BLaER1 treated with 17β-estradiol and CSF1 and Interleukin-3, amounts not matched to agents 10 nM and 100 nM (cell line): ENCODE results near the gene PDXP.

Experiments used
- H3K27ac ChIP-seq, 11 experiments: shearing (Covaris generic); formaldehyde crosslinking; 2 replicates each; pipeline ENCODE4 v1.8.1; 2022
- H3K27me3 ChIP-seq, 11 experiments: shearing (Covaris generic); formaldehyde crosslinking; 2 replicates each; pipeline ENCODE4 v1.8.1; 2022
- H3K36me3 ChIP-seq, 11 experiments: shearing (Covaris generic); formaldehyde crosslinking; 2 replicates each; pipeline ENCODE4 v1.8.1; 2022
- H3K4me1 ChIP-seq, 10 experiments: shearing (Covaris generic); formaldehyde crosslinking; 2 replicates each; pipeline ENCODE4 v1.8.1; 2022
- H3K4me2 ChIP-seq, 11 experiments: shearing (Covaris generic); formaldehyde crosslinking; 2 replicates each; pipeline ENCODE4 v1.8.1; 2022
- H3K4me3 ChIP-seq, 10 experiments: shearing (Covaris generic); formaldehyde crosslinking; 2 replicates each; pipeline ENCODE4 v1.8.1; 2022
- H3K9ac ChIP-seq, 11 experiments: shearing (Covaris generic); formaldehyde crosslinking; 2 replicates each; pipeline ENCODE4 v1.8.1; 2022
- H3K9me3 ChIP-seq, 11 experiments: shearing (Covaris generic); formaldehyde crosslinking; replicated peaks in 1 of 11; 2 replicates each; pipeline ENCODE4 v1.8.1; 2022
- H4K20me1 ChIP-seq, 11 experiments: shearing (Covaris generic); formaldehyde crosslinking; 2 replicates each; pipeline ENCODE4 v1.8.1; 2022
- Cebpa-rat ChIP-seq, 11 experiments: shearing (Covaris generic); IDR thresholded peaks; 2 replicates each; pipeline ENCODE4 v1.8.1; 2022

Gene PDXP

DNA sequence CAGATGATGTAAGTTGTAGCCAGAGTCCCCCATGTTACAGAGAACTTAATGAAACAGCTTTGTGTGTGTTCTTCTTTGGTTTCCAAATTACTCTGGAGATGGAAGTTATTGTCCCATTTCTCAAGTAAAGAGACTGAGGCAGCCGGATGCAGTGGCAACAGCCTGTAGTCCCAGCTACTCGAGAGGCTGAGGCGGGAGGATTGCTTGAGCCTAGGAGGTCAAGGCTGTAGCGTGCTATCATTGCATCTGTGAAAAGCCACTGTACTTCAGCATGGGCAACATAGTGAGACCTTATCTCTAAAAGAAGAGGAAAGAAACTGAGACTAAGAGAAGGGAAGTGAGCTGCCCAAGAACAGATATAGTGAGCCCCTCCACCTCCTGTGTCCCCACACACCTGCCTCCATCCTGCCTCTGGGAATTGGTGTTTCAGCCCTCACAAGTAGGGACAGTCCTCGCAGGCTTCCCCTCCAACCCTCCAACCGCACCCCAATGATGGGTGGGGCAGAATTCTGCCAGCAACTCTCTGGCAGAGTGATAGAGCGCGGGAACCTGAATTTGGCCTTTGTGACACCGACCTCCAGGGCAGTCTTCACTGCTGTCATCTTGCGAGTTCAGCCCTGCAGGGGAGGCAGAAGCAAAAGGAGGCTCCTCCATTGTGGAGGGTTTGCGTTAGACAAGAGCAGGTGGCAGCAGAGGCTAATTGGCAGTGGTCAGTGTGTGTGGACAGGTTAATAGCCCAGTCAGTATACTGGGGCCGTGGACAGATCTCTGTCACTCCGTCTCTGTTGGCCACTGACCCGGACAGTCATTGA is 1.6 kb downstream of the PDXP start:
- Histone ChIP-seq H3K9me3 (no peaks in the 10 kb centered on the region), H3K4me2 (peak overlapping the region; percentile 91 to 100 (median 98)), H4K20me1 (peaks cover 4 to 65% (median 61%) of the 10 kb centered on the region in 11 experiments; a peak in 21 of 22 replicates), H3K9ac (peak overlapping the region; percentile 80 to 95 (median 91)), H3K4me1 (peaks cover 55 to 69% (median 59%) of the 10 kb centered on the region in 10 experiments), H3K4me3 (peak overlapping the region; percentile 73 to 98 (median 87)), H3K27ac (peak overlapping the region in 7 of 11 experiments; percentile 83 to 92 (median 90); a peak in 9 of 22 replicates), H3K36me3 (peaks cover 2 to 21% (median 16%) of the 10 kb centered on the region in 11 experiments; a peak in 20 of 22 replicates), H3K27me3 (no peaks in the 10 kb centered on the region)
- TF ChIP-seq Cebpa-rat (IDR thresholded peaks at IDR 0.05): no peak

DNA sequence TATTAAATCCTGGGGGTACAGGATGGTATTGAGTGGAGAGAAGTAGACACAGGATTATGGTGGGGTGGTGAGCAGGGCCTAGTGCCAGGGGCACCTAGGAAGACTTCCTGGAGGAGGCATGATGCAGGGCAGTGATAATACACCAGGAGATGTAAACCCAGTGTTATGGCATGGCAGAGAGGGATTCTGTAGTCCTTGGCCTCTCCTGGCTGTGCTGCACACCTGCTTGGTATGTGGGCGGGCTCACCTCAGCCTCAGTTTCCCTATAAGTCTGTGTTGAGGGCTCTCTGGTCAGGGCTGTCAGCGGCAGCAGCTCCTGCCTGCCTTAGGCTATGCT is 2.2 kb downstream of the PDXP start:
- H3K4me1 ChIP-seq: peaks cover 55 to 69% (median 59%) of the 10 kb centered on the region in 10 experiments
- TF ChIP-seq Cebpa-rat (IDR thresholded peaks at IDR 0.05): no peak
- no peaks in the 10 kb centered on the region for H3K27me3 ChIP-seq
- H4K20me1 ChIP-seq: peaks cover 4 to 71% (median 66%) of the 10 kb centered on the region in 11 experiments; a peak in 21 of 22 replicates
- peak overlapping the region; percentile 91 to 100 (median 98) for H3K4me2 ChIP-seq
- peak overlapping the region in 9 of 10 experiments; percentile 76 to 98 (median 87); a peak in 17 of 20 replicates for H3K4me3 ChIP-seq
- H3K9me3 ChIP-seq: no peaks in the 10 kb centered on the region
- H3K9ac ChIP-seq: peak overlapping the region; percentile 54 to 95 (median 91); a peak in 19 of 22 replicates
- 0 out of 22 replicates have a peak overlapping the region, but pooled peaks of 1 of the 11 experiments have one; percentile 59 for H3K27ac ChIP-seq
- H3K36me3 ChIP-seq: peaks cover 8 to 27% (median 21%) of the 10 kb centered on the region in 11 experiments

DNA sequence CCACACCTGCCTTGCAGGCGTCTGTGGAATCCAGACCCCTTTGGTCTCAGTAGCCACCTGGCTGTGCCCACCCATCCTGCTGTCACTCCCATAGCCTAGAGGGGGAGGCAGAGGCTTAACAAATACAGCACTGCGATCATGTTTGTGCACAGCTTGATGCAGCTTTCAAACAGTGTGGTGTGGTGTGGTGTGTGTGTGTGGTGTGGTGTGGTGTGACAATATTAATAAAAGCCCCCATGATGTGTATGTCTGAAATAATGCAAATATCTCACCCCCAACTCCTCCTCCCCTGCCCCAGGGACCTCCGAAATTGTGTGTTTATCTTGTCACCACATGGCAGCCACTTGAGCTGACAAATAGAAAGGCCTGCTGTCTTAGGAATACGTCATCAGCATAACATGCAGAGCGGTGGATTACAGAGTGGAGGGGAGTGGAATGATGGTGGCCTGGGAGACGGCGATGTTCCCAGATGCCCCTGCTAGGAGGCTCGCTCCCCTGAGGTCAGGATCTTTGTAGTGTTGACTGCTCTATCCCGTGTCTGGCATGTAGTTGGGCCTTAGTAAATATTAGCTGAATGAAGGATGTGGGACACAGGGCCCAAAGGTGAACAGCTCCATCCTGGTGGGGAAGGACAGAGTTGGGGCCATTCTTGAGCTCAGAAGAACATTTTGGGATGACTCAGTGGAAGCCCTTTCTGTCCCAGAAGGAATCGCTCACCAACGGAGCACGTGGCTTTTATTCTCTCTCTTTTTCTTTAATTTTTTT is 2.8 kb downstream of the PDXP start:
- H3K9ac ChIP-seq: peak overlapping the region; percentile 54 to 95 (median 91); a peak in 20 of 22 replicates
- no peaks in the 10 kb centered on the region for H3K27me3 ChIP-seq
- H3K4me2 ChIP-seq: peak overlapping the region; percentile 91 to 100 (median 98)
- peaks cover 14 to 34% (median 22%) of the 10 kb centered on the region in 11 experiments for H3K36me3 ChIP-seq
- H3K4me3 ChIP-seq: peak overlapping the region in 8 of 10 experiments; percentile 76 to 98 (median 87); a peak in 11 of 20 replicates
- peak overlapping the region in 10 of 11 experiments; percentile 17 to 60 (median 53); a peak in 17 of 22 replicates for H3K27ac ChIP-seq
- peaks cover 55 to 67% (median 59%) of the 10 kb centered on the region in 10 experiments for H3K4me1 ChIP-seq
- no peaks in the 10 kb centered on the region for H3K9me3 ChIP-seq
- peaks cover 4 to 77% (median 72%) of the 10 kb centered on the region in 11 experiments; a peak in 21 of 22 replicates for H4K20me1 ChIP-seq
- no peak for TF ChIP-seq Cebpa-rat (IDR thresholded peaks at IDR 0.05)

DNA sequence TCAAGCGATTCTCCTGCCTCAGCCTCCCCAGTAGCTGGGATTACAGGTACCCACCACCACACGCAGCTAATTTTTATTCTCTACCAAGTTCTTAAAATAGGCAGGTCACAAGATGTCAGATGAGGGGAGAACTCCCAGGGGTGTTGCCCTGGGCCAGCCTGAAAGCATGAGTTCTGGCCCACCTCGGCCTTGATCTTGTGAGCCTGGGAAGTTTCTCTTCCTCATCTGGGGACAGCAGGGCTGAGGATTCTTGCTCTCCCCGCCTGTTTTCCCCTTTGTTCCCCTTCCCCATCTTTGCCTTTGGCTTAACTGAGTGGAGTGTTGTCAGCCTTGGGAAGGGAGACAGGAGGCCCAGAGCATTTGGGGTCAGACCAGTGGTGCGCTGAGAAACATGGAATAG is 3.5 kb downstream of the PDXP start:
- no peaks in the 10 kb centered on the region for H3K27me3 ChIP-seq
- H3K27ac ChIP-seq: peak overlapping the region in 10 of 11 experiments; percentile 17 to 60 (median 53); a peak in 18 of 22 replicates
- peak overlapping the region in 10 of 11 experiments; percentile 80 to 95 (median 91); a peak in 18 of 22 replicates for H3K9ac ChIP-seq
- peak overlapping the region; percentile 91 to 100 (median 98) for H3K4me2 ChIP-seq
- peaks cover 54 to 64% (median 58%) of the 10 kb centered on the region in 10 experiments for H3K4me1 ChIP-seq
- H3K36me3 ChIP-seq: peaks cover 20 to 41% (median 29%) of the 10 kb centered on the region in 11 experiments
- no peak for TF ChIP-seq Cebpa-rat (IDR thresholded peaks at IDR 0.05)
- H3K9me3 ChIP-seq: no peaks in the 10 kb centered on the region
- peaks cover 4 to 82% (median 73%) of the 10 kb centered on the region in 11 experiments; a peak in 21 of 22 replicates for H4K20me1 ChIP-seq
- peak overlapping the region in 3 of 10 experiments; percentile 2 to 34 (median 15); a peak in 2 of 20 replicates for H3K4me3 ChIP-seq

DNA sequence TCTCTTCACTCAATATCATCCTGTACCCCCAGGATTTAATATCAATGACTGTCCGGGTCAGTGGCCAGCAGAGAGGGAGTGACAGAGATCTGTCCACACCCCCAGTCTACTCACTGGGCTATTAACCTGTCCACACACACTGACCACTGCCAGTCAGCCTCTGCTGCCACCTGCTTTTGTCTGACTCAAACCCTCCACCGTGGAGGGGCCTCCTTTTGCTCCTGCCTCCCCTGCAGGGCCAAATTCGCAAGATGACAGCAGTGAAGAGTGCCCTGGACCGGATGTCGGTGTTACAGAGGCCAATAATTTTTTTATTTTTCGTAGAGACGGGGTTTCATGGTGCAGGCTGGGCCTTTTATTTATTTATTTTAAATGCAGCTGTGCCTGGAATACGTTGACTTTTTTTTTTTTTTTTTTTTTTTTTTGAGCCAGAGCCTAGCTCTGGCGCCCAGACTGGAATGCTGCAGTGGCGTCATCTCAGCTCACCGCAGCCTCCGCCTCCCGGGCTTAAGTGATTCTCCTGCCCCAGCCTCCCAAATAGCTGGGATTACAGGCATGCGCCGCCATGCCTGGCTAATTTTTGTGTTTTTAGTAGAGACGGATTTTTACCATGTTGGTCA is 5.1 kb downstream of the PDXP start:
- Histone ChIP-seq H3K9me3 (no peaks in the 10 kb centered on the region), H3K27ac (peak overlapping the region in 5 of 11 experiments; percentile 7 to 43 (median 14); a peak in 7 of 22 replicates), H3K9ac (peak overlapping the region in 7 of 11 experiments; percentile 6 to 50 (median 31); a peak in 4 of 22 replicates), H4K20me1 (peaks cover 4 to 90% (median 73%) of the 10 kb centered on the region in 11 experiments; a peak in 21 of 22 replicates), H3K27me3 (no peaks in the 10 kb centered on the region), H3K4me2 (peak overlapping the region; percentile 47 to 100 (median 98)), H3K36me3 (peaks cover 27 to 57% (median 41%) of the 10 kb centered on the region in 11 experiments), H3K4me1 (peaks cover 47 to 58% (median 50%) of the 10 kb centered on the region in 10 experiments), H3K4me3 (no peak overlapping the region)
- TF ChIP-seq Cebpa-rat (IDR thresholded peaks at IDR 0.05): no peak

DNA sequence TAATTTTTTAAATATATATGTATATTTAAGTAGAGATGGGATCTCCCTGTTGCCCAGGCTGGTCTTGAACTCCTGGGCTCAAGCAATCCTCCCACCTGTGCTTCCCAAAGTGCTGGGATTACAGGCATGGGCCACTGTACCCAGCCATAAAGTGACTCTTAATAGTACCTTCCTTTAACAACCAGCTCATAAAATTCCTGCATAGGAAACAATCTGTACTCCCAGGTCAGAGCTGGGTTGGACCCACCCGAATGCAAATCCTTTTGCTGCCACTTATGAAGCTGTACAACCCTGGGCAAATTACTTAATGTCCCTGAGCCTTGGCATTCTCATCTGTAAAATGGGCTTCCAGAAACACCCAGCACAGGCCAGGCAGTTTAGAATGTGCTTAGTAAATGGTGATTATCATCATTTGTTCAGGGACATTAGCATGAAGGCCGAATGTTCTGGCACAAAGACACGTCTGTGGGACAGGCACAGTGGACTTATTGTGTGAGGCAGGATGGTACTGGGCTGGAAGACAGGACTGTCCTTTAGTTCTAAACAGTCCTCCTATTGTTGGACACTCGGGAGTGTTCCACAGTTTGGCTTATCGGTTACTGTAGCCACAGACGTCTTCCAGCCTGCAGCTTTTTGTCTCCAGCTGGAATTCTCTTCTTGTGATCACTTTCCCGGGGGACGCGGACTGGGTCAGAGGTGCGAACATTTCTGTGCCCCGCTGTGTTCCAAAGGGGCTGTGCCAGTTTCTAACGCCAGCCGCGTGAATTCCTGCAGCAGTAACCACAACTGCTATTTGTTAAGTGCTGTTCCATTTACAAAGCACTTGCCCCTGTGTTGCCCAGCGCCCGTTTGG is 6.0 kb downstream of the PDXP start:
- Histone ChIP-seq H3K4me2 (peak overlapping the region in 1 of 11 experiments; percentile 100; a peak in 1 of 22 replicates), H3K27me3 (no peaks in the 10 kb centered on the region), H4K20me1 (peaks cover 4 to 84% (median 67%) of the 10 kb centered on the region in 11 experiments; a peak in 21 of 22 replicates), H3K9me3 (no peaks in the 10 kb centered on the region), H3K36me3 (peaks cover 27 to 61% (median 45%) of the 10 kb centered on the region in 11 experiments), H3K4me3 (no peak overlapping the region), H3K27ac (0 out of 22 replicates have a peak overlapping the region, but pooled peaks of 1 of the 11 experiments have one; percentile 4), H3K9ac (peak overlapping the region in 1 of 11 experiments; percentile 6; a peak in 3 of 22 replicates), H3K4me1 (peaks cover 45 to 54% (median 48%) of the 10 kb centered on the region in 10 experiments)
- no peak for TF ChIP-seq Cebpa-rat (IDR thresholded peaks at IDR 0.05)

DNA sequence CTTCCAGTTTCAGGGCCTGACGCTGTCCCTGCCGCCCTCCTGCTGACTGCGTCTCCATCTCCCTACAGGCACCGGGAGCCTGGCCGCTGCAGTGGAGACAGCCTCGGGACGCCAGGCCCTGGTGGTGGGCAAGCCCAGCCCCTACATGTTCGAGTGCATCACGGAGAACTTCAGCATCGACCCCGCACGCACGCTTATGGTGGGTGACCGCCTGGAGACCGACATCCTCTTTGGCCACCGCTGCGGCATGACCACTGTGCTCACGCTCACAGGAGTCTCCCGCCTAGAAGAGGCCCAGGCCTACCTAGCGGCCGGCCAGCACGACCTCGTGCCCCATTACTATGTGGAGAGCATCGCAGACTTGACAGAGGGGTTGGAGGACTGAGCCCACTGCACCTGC is 7.0 kb downstream of the PDXP start:
- Histone ChIP-seq H3K4me1 (peaks cover 34 to 45% (median 40%) of the 10 kb centered on the region in 10 experiments), H3K36me3 (peaks cover 27 to 66% (median 46%) of the 10 kb centered on the region in 11 experiments), H3K4me2 (no peak overlapping the region), H3K27me3 (no peaks in the 10 kb centered on the region), H4K20me1 (peaks cover 0 to 74% (median 57%) of the 10 kb centered on the region in 11 experiments; a peak in 21 of 22 replicates), H3K9me3 (no peaks in the 10 kb centered on the region), H3K9ac (no peak overlapping the region; a peak in 2 of 22 replicates), H3K27ac (0 out of 22 replicates have a peak overlapping the region, but pooled peaks of 1 of the 11 experiments have one; percentile 9), H3K4me3 (no peak overlapping the region)
- TF ChIP-seq Cebpa-rat (IDR thresholded peaks at IDR 0.05): no peak
